Ishikawa (cell line): ENCODE results near the gene SPDL1.

Experiments used
- CEBPB ChIP-seq: IDR thresholded peaks from 2 replicates; pipeline ENCODE4 v1.6.1; 2012
- CREB1 ChIP-seq: IDR thresholded peaks from 2 replicates; pipeline ENCODE4 v1.6.1; 2012; ENCODE audit warnings: low read depth
- EGR1 ChIP-seq: IDR thresholded peaks from 2 replicates; pipeline ENCODE4 v1.6.1; 2012
- EP300 ChIP-seq: IDR thresholded peaks from 2 replicates; pipeline ENCODE4 v1.6.1; 2012; ENCODE audit warnings: borderline replicate concordance
- FOXM1 ChIP-seq: IDR thresholded peaks from 2 replicates; pipeline ENCODE4 v1.6.1; 2012; ENCODE audit warnings: low read depth, borderline replicate concordance
- NFIC ChIP-seq: IDR thresholded peaks from 2 replicates; pipeline ENCODE4 v1.6.1; 2012
- RAD21 ChIP-seq: IDR thresholded peaks from 2 replicates; pipeline ENCODE4 v1.6.1; 2012; ENCODE audit warnings: low read depth
- TAF1 ChIP-seq: IDR thresholded peaks from 2 replicates; pipeline ENCODE4 v1.6.1; 2012; ENCODE audit warnings: low read depth, mild to moderate bottlenecking
- TCF12 ChIP-seq: IDR thresholded peaks from 2 replicates; pipeline ENCODE4 v1.6.1; 2012; ENCODE audit warnings: low read depth
- TEAD4 ChIP-seq: IDR thresholded peaks from 2 replicates; pipeline ENCODE4 v1.6.1; 2012
- YY1 ChIP-seq: IDR thresholded peaks from 2 replicates; pipeline ENCODE4 v1.6.1; 2012; ENCODE audit warnings: low read depth
- ZBTB7A ChIP-seq: IDR thresholded peaks from 2 replicates; pipeline ENCODE4 v1.6.1; 2012; ENCODE audit warnings: low read depth
- TF ChIP-seq, protein P1 (sequence below): IDR thresholded peaks from 2 replicates; pipeline ENCODE4 v1.6.1; 2012
- TF ChIP-seq, protein P2 (sequence below): IDR thresholded peaks from 2 replicates; pipeline ENCODE4 v1.6.1; 2012; ENCODE audit warnings: low read depth, mild to moderate bottlenecking
- TF ChIP-seq, protein P3 (sequence below): IDR thresholded peaks from 2 replicates; pipeline ENCODE4 v1.6.1; 2012

SPDL1 gene

DNA sequence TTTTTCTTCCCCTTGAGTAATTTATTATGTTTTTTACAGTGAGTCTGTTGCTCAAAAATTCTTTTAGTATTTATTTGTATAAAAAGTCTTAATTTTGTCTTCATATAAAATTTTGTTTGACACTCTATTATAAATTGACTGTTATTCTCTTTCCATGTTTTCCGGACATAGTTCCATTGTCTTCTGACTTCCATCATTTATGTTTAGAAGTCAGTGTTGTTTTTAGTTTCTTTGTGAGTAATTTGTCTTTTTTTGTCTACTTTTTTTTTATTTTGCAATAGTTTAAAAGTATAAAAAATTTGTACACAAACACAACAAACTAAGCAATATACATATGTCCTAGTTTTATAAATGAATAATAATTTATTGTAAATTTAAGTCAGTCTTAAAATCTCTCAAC, 25.7 kb upstream of the SPDL1 start:
- TF ChIP-seq ZBTB7A (no peak), CEBPB (no peak), EP300 (no peak), TEAD4 (no peak), CREB1 (no peak), FOXM1 (no peak), EGR1 (no peak), YY1 (no peak)
- TF ChIP-seq, protein P1, sequence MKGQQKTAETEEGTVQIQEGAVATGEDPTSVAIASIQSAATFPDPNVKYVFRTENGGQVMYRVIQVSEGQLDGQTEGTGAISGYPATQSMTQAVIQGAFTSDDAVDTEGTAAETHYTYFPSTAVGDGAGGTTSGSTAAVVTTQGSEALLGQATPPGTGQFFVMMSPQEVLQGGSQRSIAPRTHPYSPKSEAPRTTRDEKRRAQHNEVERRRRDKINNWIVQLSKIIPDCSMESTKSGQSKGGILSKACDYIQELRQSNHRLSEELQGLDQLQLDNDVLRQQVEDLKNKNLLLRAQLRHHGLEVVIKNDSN: no peak
- TF ChIP-seq, protein P2, sequence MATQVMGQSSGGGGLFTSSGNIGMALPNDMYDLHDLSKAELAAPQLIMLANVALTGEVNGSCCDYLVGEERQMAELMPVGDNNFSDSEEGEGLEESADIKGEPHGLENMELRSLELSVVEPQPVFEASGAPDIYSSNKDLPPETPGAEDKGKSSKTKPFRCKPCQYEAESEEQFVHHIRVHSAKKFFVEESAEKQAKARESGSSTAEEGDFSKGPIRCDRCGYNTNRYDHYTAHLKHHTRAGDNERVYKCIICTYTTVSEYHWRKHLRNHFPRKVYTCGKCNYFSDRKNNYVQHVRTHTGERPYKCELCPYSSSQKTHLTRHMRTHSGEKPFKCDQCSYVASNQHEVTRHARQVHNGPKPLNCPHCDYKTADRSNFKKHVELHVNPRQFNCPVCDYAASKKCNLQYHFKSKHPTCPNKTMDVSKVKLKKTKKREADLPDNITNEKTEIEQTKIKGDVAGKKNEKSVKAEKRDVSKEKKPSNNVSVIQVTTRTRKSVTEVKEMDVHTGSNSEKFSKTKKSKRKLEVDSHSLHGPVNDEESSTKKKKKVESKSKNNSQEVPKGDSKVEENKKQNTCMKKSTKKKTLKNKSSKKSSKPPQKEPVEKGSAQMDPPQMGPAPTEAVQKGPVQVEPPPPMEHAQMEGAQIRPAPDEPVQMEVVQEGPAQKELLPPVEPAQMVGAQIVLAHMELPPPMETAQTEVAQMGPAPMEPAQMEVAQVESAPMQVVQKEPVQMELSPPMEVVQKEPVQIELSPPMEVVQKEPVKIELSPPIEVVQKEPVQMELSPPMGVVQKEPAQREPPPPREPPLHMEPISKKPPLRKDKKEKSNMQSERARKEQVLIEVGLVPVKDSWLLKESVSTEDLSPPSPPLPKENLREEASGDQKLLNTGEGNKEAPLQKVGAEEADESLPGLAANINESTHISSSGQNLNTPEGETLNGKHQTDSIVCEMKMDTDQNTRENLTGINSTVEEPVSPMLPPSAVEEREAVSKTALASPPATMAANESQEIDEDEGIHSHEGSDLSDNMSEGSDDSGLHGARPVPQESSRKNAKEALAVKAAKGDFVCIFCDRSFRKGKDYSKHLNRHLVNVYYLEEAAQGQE: no peak

DNA sequence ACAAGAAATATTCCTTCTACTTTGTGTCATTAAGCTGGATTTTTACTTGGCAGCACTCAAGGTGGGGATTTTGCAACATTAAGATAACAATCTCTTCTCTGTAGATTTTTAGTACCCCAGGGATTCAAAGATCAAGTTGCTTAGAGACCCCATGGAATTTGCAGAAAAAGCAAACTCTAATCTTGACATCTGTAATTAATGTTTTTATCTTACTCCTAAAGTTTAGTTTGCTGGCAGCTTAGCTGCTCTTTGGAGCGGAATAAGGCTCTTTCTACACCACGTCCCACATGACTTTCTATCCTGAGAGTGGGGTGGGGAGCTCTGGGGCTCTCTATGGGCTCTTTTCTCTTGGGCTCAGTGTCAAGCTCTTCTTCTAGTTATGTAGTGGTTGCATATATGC, 21.7 kb upstream of the SPDL1 start:
- TF ChIP-seq, protein P3, sequence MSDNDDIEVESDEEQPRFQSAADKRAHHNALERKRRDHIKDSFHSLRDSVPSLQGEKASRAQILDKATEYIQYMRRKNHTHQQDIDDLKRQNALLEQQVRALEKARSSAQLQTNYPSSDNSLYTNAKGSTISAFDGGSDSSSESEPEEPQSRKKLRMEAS: no peak
- TF ChIP-seq EP300 (no peak), TCF12 (no peak), TAF1 (no peak), YY1 (no peak), ZBTB7A (no peak), CREB1 (no peak), FOXM1 (no peak), TEAD4 (no peak), EGR1 (no peak), CEBPB (no peak), RAD21 (no peak)
- TF ChIP-seq, protein P1: no peak

DNA sequence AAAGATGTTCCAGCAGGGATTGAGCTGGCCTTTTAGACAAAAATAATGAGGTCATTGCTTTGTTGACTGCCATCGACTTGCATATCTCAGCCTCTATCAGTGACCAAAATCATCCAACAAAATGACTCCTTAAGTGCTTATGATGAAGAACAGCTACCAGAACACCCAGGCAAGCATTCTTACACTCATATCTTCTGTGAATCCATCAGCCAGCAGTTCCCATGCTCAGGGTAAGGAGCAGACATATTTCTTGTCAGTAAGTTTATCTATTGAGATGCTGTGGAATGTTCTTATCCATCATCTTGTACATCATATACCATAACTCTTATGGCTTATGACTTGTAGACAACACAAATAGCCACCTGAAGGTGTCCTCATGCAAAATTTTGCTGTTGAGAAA, 20.2 kb upstream of the SPDL1 start:
- TF ChIP-seq NFIC (no peak), TEAD4 (no peak), CEBPB (no peak), EGR1 (no peak), ZBTB7A (no peak), YY1 (no peak), FOXM1 (no peak), EP300 (no peak), RAD21 (no peak), CREB1 (no peak), TAF1 (no peak), TCF12 (no peak)
- TF ChIP-seq, protein P1: no peak
- TF ChIP-seq, protein P2: no peak
- TF ChIP-seq, protein P3: no peak

DNA sequence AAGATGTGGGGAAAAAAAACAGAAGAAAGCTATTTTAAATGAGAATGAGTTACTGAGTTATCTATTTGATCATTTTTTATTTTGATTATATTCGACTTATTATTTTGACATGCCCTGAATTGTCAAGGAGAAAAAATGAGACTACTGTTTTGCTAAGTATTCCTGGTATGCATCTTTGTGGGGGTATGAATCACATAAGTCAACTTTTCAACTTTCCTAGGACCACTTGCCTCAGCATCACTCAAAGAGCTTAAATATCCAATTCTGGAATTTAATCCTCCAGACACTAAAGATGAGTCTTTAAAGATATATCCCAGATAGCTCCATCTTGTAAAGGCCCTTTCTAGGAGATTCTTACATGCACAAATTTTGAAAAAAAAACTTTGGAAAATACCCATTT, 17.4 kb upstream of the SPDL1 start:
- TF ChIP-seq TAF1: no peak
- TF ChIP-seq ZBTB7A: no peak
- no peak for TF ChIP-seq CEBPB
- TF ChIP-seq NFIC: no peak
- TF ChIP-seq YY1: no peak
- TF ChIP-seq, protein P1: no peak

DNA sequence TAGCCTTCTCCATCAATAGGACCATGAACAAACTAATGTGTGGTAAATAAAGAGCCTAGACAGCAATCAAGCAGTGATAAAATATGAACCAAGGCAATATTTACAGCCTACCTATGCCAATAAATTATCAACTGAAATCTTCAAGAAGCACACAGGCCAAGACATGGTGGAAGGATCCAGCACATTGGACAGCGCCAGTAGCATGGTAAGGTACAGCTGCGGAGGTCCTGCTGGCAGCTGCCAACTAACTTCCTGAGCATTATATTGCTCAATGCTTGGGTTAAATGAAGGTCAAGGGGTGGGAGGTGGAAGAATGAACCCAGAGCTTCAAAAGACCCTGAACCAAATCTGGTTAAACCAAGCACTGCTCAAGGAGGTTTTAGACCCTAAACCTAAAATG, 16.5 kb upstream of the SPDL1 start:
- no peak for TF ChIP-seq NFIC
- TF ChIP-seq EGR1: no peak
- TF ChIP-seq CEBPB: peak; percentile 33; the same call in 1 of the 2 replicates
- TF ChIP-seq, protein P3: no peak
- TF ChIP-seq, protein P1: no peak
- TF ChIP-seq, protein P2: peak; percentile 94
- no peak for TF ChIP-seq TAF1
- no peak for TF ChIP-seq ZBTB7A
- TF ChIP-seq TCF12: no peak
- TF ChIP-seq FOXM1: no peak
- no peak for TF ChIP-seq EP300
- no peak for TF ChIP-seq CREB1
- no peak for TF ChIP-seq YY1
